Effector memory CD4-positive, alpha-beta T cell (primary cell): ENCODE measurements around the gene G6PC2.

Experiments used
- DNase-seq, 3 donors: peaks; one replicate each; pipeline ENCODE4 v3.0.0-alpha.2; 2020
- H3K27ac ChIP-seq: 2 replicates; pipeline ENCODE4 v1.7.0; 2013; ENCODE audit warnings: mild to moderate bottlenecking, low read length, moderate library complexity; ENCODE audit not compliant: insufficient read depth, poor library complexity, severe bottlenecking
- H3K27me3 ChIP-seq: replicated peaks from 2 replicates; pipeline ENCODE4 v1.7.0; 2013; ENCODE audit warnings: mild to moderate bottlenecking, low read length; ENCODE audit not compliant: insufficient read depth, control insufficient read depth, poor library complexity, severe bottlenecking
- H3K36me3 ChIP-seq: 2 replicates; pipeline ENCODE4 v1.7.0; 2013; ENCODE audit warnings: mild to moderate bottlenecking, low read length, moderate library complexity; ENCODE audit not compliant: control insufficient read depth, insufficient read depth
- H3K4me1 ChIP-seq: 2 replicates; pipeline ENCODE4 v1.7.0; 2013; ENCODE audit warnings: low read length, mild to moderate bottlenecking; ENCODE audit not compliant: control insufficient read depth, insufficient read depth, poor library complexity, severe bottlenecking
- H3K4me3 ChIP-seq: 2 replicates; pipeline ENCODE4 v1.7.0; 2013; ENCODE audit warnings: low read length, low read depth, mild to moderate bottlenecking; ENCODE audit not compliant: insufficient read depth, poor library complexity, severe bottlenecking
- H3K9me3 ChIP-seq: 2 replicates; pipeline ENCODE4 v1.7.0; 2013; ENCODE audit warnings: mild to moderate bottlenecking, low read length, moderate library complexity; ENCODE audit not compliant: control insufficient read depth

Gene G6PC2

GRCh38 chr2:168939918-168940317 lies 38.8 kb downstream of the G6PC2 start:
- H3K4me3 ChIP-seq = no peak overlapping the region
- H3K4me1 ChIP-seq = no peaks in the 10 kb centered on the region
- no peaks in the 10 kb centered on the region for H3K36me3 ChIP-seq
- H3K27ac ChIP-seq = no peak overlapping the region
- no peaks in the 10 kb centered on the region for H3K9me3 ChIP-seq
- no peaks in the 10 kb centered on the region for H3K27me3 ChIP-seq
- no peak for DNase-seq

DNA sequence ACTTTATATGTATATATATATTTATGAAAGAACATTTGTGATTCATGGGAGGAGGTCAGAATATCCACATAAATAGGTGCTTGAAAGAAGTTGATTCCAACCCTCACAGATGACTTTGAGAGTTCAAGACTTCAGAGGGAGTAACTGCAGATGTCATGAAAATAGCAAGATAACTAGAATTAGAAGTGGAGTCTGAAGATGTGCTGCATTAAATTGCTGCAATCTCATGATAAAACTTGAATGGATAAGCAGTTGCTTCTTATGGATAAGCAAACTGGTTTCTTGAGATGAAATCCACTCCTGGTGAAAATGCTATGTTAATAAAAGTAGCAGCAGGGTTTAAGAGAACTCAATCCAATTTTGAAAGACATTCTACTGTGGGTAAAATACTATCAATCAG lies 40.2 kb downstream of the G6PC2 start:
- H3K4me1 ChIP-seq = no peaks in the 10 kb centered on the region
- no peaks in the 10 kb centered on the region for H3K36me3 ChIP-seq
- H3K27me3 ChIP-seq = no peaks in the 10 kb centered on the region
- no peak for DNase-seq
- no peaks in the 10 kb centered on the region for H3K9me3 ChIP-seq
- H3K27ac ChIP-seq = no peak overlapping the region
- no peak overlapping the region for H3K4me3 ChIP-seq

DNA sequence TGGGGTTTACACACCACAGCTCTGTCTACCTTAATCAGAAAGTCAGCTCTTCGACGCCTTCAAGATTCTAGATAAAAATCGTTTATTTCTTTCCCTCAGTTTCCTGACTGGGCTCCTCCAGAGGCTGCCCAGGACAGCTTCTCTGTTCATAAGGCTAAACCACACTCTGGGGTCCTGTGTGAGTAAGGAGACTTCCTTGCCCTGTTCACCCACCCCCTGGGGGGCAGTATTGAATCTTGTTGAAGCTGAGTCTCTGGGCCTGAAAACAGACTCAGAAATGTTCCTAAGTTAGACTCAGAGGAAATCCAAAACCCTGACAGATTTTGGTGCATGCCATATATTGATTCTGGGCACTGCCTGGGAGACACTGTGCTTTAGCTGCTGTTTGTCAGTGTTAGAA lies 43.0 kb downstream of the G6PC2 start:
- Histone ChIP-seq H3K4me3 (no peak overlapping the region), H3K36me3 (no peaks in the 10 kb centered on the region), H3K27ac (no peak overlapping the region), H3K4me1 (no peaks in the 10 kb centered on the region), H3K27me3 (no peaks in the 10 kb centered on the region), H3K9me3 (no peaks in the 10 kb centered on the region)
- DNase-seq = no peak

GRCh38 chr2:168945508-168945907 lies 44.4 kb downstream of the G6PC2 start:
- Histone ChIP-seq H3K4me3 (no peak overlapping the region), H3K9me3 (no peaks in the 10 kb centered on the region), H3K27ac (no peak overlapping the region), H3K36me3 (no peaks in the 10 kb centered on the region), H3K4me1 (no peaks in the 10 kb centered on the region), H3K27me3 (no peaks in the 10 kb centered on the region)
- no peak for DNase-seq

DNA sequence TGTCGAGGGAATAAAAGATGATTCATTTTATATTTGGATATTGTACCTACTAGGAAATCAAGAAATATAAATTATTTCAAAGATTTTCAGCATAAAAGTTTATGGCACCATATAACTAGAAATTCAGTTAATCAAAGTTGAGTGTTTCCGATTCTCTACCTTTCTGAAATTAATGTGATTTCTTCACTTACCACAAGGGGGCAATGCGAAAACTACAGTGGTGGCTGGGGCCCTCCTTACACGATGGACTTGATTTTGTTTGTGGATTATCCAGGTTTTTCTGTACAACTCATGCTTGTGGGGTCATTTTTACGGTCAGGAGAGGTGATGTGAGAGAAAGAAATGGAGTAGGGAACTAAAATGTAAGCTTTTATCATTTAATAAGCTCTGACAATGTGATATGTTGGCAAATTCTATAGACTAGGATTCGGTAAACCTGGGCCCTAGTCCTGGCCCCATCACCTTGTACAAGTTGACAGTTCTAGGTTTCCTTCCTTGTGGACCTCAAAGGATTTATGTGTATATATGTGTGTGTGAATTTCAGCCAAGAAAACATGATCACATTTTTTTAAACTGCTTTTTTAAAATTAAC lies 47.6 kb downstream of the G6PC2 start:
- Histone ChIP-seq H3K4me1 (no peaks in the 10 kb centered on the region), H3K4me3 (no peak overlapping the region)
- no peak for DNase-seq

GRCh38 chr2:168949324-168949723 lies 48.2 kb downstream of the G6PC2 start:
- no peak for DNase-seq
- no peaks in the 10 kb centered on the region for H3K36me3 ChIP-seq
- no peaks in the 10 kb centered on the region for H3K4me1 ChIP-seq
- no peaks in the 10 kb centered on the region for H3K27me3 ChIP-seq
- H3K27ac ChIP-seq = no peak overlapping the region
- no peak overlapping the region for H3K4me3 ChIP-seq
- no peaks in the 10 kb centered on the region for H3K9me3 ChIP-seq

More for the DNA sequence above, 47.6 kb downstream of the G6PC2 start:
- no peaks in the 10 kb centered on the region for H3K27me3 ChIP-seq
- H3K36me3 ChIP-seq = no peaks in the 10 kb centered on the region
- H3K27ac ChIP-seq = no peak overlapping the region
- no peaks in the 10 kb centered on the region for H3K9me3 ChIP-seq

DNA sequence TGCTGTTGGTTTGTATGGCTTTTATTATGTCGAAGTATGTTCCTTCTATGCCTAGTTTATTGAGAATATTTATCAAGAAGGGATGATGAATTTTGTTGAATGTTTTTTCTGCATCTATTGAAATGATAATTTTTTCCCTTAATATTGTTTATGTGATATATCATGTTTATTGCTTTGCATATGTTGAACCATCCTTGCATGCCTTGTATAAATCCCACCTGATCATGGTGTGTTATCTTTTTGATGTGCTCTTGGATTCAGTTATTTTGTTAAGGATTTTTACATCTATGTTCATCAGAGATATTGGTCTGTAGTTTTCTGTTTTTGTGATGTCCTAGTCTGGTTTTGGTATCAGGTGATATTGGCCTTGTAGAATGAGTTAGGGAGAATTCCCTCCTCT lies 50.8 kb downstream of the G6PC2 start:
- Histone ChIP-seq H3K4me1 (no peaks in the 10 kb centered on the region), H3K27ac (no peak overlapping the region), H3K4me3 (no peak overlapping the region), H3K27me3 (no peaks in the 10 kb centered on the region), H3K9me3 (no peaks in the 10 kb centered on the region), H3K36me3 (no peaks in the 10 kb centered on the region)
- DNase-seq = no peak

GRCh38 chr2:168952424-168952823 lies 51.3 kb downstream of the G6PC2 start:
- H3K36me3 ChIP-seq = no peaks in the 10 kb centered on the region
- H3K4me1 ChIP-seq = no peaks in the 10 kb centered on the region
- no peak overlapping the region for H3K4me3 ChIP-seq
- no peak overlapping the region for H3K27ac ChIP-seq
- no peak for DNase-seq
- H3K27me3 ChIP-seq = no peaks in the 10 kb centered on the region
- no peaks in the 10 kb centered on the region for H3K9me3 ChIP-seq

DNA sequence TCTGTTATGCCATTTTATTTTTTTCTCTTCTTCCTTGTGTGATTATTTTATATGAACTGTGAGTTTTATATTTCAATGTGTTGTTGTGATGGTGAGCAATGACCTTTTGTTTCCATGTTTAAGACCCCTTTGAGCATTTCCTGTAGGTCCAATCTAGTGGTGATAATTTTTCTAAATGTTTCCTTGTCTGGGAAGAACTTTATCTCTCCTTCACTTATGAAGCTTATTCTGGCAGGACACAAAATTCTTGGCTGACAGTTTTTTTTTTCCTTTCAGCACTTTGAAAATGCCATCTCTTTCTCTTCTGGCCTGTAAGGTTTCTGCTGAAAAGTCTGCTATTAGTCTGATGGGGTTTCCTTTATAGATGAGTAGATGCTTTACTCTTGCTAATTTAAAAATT lies 53.2 kb downstream of the G6PC2 start:
- no peaks in the 10 kb centered on the region for H3K9me3 ChIP-seq
- no peak overlapping the region for H3K4me3 ChIP-seq
- no peaks in the 10 kb centered on the region for H3K36me3 ChIP-seq
- H3K4me1 ChIP-seq = no peaks in the 10 kb centered on the region
- DNase-seq = no peak
- H3K27ac ChIP-seq = no peak overlapping the region
- no peaks in the 10 kb centered on the region for H3K27me3 ChIP-seq

GRCh38 chr2:168955321-168955720 lies 54.2 kb downstream of the G6PC2 start:
- no peaks in the 10 kb centered on the region for H3K27me3 ChIP-seq
- H3K27ac ChIP-seq = no peak overlapping the region
- no peaks in the 10 kb centered on the region for H3K9me3 ChIP-seq
- H3K4me3 ChIP-seq = no peak overlapping the region
- no peak for DNase-seq
- H3K36me3 ChIP-seq = no peaks in the 10 kb centered on the region
- no peaks in the 10 kb centered on the region for H3K4me1 ChIP-seq
